Adrenal gland (tissue), 12 donors: ENCODE data around the gene DSTYK. TPM values are rescaled to one million over a fixed set of nuclear protein-coding genes. Genes with fewer than 3 reads are reported as not detected.

Experiments used
- DNase-seq, 7 donors: peaks; one replicate each; pipeline ENCODE4 v3.0.0-alpha.2; 2019 to 2020
- H3K27ac ChIP-seq, 5 donors: fragments of 200-600 bp; sonication (generic) in 4 of 5; 1 replicate in 3 of 5; 2 replicates in 2 of 5; pipeline versions ENCODE4 v1.5.1 to v1.8.0; 2016 to 2020; ENCODE audit warnings: mild to moderate bottlenecking in 1 of 5
- H3K27me3 ChIP-seq: fragments of 200-600 bp; 2 replicates; pipeline ENCODE4 v1.8.0; 2021
- H3K36me3 ChIP-seq, 2 donors: fragments of 200-600 bp; replicated peaks in 1 of 2; 1 replicate in 1 of 2; 2 replicates in 1 of 2; pipeline versions ENCODE4 v1.5.1 to v1.8.0; 2018 to 2022
- H3K4me1 ChIP-seq, 2 donors: fragments of 200-600 bp; replicated peaks in 1 of 2; 1 replicate in 1 of 2; 2 replicates in 1 of 2; pipeline versions ENCODE4 v1.5.1 to v1.8.0; 2018 to 2021
- H3K4me3 ChIP-seq, 4 donors: fragments of 200-600 bp; sonication (generic) in 3 of 4; one replicate each; pipeline ENCODE4 v1.5.1; 2016 to 2018
- H3K9me3 ChIP-seq, 3 donors: fragments of 200-600 bp; sonication (generic) in 1 of 3; replicated peaks in 1 of 3; 1 replicate in 2 of 3; 2 replicates in 1 of 3; pipeline versions ENCODE4 v1.5.1 to v1.8.0; 2016 to 2021
- POLR2A ChIP-seq, 2 donors: fragments of 450-650 bp; IDR thresholded peaks; one replicate each; pipeline ENCODE4 v1.6.1; 2017; ENCODE audit warnings: antibody characterized with exemption in 2 of 2, mild to moderate bottlenecking in 2 of 2, moderate library complexity in 1 of 2
- WGBS, 4 donors: extraction: QIAGEN DNeasy Blood & Tissue Kit in 2 of 4; methylation state at CpG; one replicate each; pipeline versions ENCODE4 v1.1.5 to v1.1.7; 2013 to 2017; 5-methylcytosine and 5-hydroxymethylcytosine counted together
- intact Hi-C, 2 donors: fragments of 100-400 bp; cut with DNase I; formaldehyde crosslinking; loops; one replicate each; pipeline versions ENCODE4 v1.14.1 to v1.15.0; 2022 to 2023
- polyA plus RNA-seq, 3 donors: library from polyadenylated mRNA; stranded (reverse); fragments of 200-250 nt in 2 of 3; fragments of 350-450 nt in 1 of 3; fragmentation: Illumina TruSeq in 1 of 3; extraction: RNeasy Lipid Tissue Mini Kit (QIAGEN cat#74804) in 1 of 3; gene quantifications; one replicate each; pipeline ENCODE4 v1.2.3, GENCODE V29; 2013 to 2014
- total RNA-seq, 9 donors: library from RNA; depleted of rRNA in 4 of 9; stranded (reverse); fragments of >200 nt in 4 of 9; fragments of 120-200 nt in 1 of 9; fragmentation: NEBNext Ultra II Directional in 1 of 9; extraction: Animal tissue kit (Norgen Biotek cat#: 25700) in 1 of 9; gene quantifications; one replicate each; pipeline versions ENCODE4 v1.1.0 to v1.2.4, GENCODE V29; 2013 to 2023
- TF ChIP-seq, protein P1 (sequence below), 6 experiments: fragments of 450-650 bp in 4 of 6; fragments of 200-600 bp in 2 of 6; sonication (generic) in 1 of 6; IDR thresholded peaks; 1 replicate in 5 of 6; 2 replicates in 1 of 6; pipeline versions ENCODE4 v1.5.1 to v1.8.0; 2016 to 2021; ENCODE audit warnings: antibody characterized with exemption in 6 of 6, mild to moderate bottlenecking in 2 of 6, moderate library complexity in 1 of 6
- donor health status: healthy with polysubstance abuse.
- donor health status: Bipolar disorder and iron deficiency.
- donor health status: DM: yes; HTN: yes; CAD: no.
- donor health status: DM: no; HTN: no; CAD: no.
- donor health status: DM: no; HTN: no; CAD: no.
- donor health status: DM: yes; HTN: yes; CAD: no.

Gene DSTYK
- total and polyA plus RNA-seq, 12 donors, result 4.4 to 22.9 (median 16.1) TPM

DNA sequence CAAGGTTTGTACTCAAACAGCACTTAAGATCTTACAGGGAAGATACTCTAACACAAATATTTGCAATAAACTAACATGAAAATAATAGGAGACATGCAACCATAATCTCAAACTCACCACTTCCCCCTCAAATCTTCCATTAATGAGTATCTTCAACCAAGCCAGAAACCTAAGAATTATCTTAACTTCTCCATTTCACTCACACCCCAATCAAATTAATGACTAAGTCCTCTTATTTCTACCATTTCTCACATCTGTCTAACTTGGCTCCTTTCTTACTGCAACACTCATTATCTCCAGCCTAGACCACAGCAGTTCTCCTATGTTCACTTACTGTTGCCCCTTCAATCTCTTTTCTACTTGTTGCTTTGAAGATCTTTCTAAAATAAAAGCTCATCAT, 100.1 kb downstream of the DSTYK start:
- TF ChIP-seq, protein P1, sequence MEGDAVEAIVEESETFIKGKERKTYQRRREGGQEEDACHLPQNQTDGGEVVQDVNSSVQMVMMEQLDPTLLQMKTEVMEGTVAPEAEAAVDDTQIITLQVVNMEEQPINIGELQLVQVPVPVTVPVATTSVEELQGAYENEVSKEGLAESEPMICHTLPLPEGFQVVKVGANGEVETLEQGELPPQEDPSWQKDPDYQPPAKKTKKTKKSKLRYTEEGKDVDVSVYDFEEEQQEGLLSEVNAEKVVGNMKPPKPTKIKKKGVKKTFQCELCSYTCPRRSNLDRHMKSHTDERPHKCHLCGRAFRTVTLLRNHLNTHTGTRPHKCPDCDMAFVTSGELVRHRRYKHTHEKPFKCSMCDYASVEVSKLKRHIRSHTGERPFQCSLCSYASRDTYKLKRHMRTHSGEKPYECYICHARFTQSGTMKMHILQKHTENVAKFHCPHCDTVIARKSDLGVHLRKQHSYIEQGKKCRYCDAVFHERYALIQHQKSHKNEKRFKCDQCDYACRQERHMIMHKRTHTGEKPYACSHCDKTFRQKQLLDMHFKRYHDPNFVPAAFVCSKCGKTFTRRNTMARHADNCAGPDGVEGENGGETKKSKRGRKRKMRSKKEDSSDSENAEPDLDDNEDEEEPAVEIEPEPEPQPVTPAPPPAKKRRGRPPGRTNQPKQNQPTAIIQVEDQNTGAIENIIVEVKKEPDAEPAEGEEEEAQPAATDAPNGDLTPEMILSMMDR (IDR thresholded peaks at IDR 0.05), result no peak
- TF ChIP-seq POLR2A (IDR thresholded peaks at IDR 0.05), result no peak

DNA sequence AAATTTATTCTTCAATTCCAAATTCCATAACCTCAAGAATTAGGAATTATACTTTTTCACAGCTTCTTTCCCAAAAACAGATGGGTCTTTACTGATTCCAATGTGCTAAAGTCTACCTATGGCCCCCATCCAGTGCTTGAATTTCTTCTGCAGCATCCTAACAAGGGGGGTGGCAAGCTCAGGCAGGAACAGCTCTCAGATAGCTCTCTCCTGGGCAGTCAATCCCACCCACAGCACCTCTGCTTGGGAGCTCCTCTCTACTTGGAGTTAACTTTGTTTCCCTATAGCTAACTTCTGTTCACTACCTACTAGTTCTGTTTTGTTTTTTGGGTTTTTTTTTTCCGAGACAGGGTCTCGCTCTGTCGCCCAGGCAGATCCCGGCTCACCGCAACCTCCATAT, 101.8 kb downstream of the DSTYK start:
- WGBS, 4 donors, result 88 to 98% (median 93%) methylated on average over 5 of the region's 5 CpGs
- intact Hi-C loops, result no loop called here
- TF ChIP-seq, protein P1 (IDR thresholded peaks at IDR 0.05), result no peak
- TF ChIP-seq POLR2A (IDR thresholded peaks at IDR 0.05), result no peak
- H3K4me3 ChIP-seq, result no peak overlapping the region
- H3K27me3 ChIP-seq, result no peaks in the 10 kb centered on the region
- peaks cover 0 to 50% of the 10 kb centered on the region in 2 donors for H3K36me3 ChIP-seq
- H3K4me1 ChIP-seq, result no peaks in the 10 kb centered on the region
- H3K9me3 ChIP-seq, result no peaks in the 10 kb centered on the region
- no peak for DNase-seq
- H3K27ac ChIP-seq, result no peak overlapping the region

More for the DNA sequence above, 100.1 kb downstream of the DSTYK start:
- H3K4me3 ChIP-seq, result no peak overlapping the region
- intact Hi-C loops, result no loop called here
- no peaks in the 10 kb centered on the region for H3K9me3 ChIP-seq
- no peaks in the 10 kb centered on the region for H3K4me1 ChIP-seq
- H3K27me3 ChIP-seq, result no peaks in the 10 kb centered on the region
- no peak overlapping the region for H3K27ac ChIP-seq
- DNase-seq, result no peak
- peaks cover 0 to 42% of the 10 kb centered on the region in 2 donors for H3K36me3 ChIP-seq

DNA sequence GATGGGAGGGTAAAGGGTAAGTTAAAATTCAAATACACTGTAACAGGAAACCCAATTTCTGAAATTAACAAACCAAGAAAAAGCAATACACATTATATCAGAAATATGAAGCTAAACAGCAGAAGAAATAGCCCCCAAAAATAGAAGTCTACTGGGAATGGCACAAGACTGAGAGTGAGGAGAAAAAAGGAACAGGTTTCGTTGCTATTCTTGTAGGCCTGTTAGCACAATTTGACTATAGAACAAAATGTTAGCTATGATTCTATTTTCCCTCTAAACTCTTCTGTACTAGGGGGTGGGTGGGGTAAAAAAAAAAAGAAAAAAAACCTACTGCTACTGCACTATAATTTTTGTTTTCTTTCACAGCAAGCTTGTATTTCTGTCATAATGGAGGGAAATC, 102.2 kb downstream of the DSTYK start:
- Histone ChIP-seq H3K9me3 (no peaks in the 10 kb centered on the region), H3K4me3 (no peak overlapping the region), H3K27me3 (no peaks in the 10 kb centered on the region), H3K27ac (no peak overlapping the region), H3K36me3 (peaks cover 0 to 50% of the 10 kb centered on the region in 2 donors), H3K4me1 (no peaks in the 10 kb centered on the region)
- no peak for TF ChIP-seq POLR2A (IDR thresholded peaks at IDR 0.05)
- TF ChIP-seq, protein P1 (IDR thresholded peaks at IDR 0.05), result no peak
- DNase-seq, result no peak
- intact Hi-C loops, result no loop called here
- 86 to 98% (median 93%) methylated on average over 1 of the region's 1 CpG for WGBS, 4 donors

DNA sequence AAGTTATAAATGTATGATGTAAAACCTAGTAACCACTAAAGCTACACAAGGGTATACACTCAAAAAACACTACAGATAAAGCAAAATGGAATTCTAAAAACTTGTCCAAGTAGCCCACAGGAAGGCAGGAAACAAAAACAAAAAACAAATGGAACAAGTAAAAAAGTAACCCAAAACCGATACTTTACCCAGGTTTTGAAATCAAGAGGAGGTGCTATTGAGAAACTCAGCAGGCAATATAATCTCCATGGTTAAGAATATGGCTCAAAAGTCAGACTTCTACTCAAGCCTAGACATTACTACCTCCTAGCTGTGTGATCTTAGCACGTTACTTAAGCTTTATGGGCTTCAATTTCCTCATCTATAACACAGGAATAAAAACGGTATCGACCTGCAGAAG, 103.0 kb downstream of the DSTYK start:
- peaks cover 0 to 46% of the 10 kb centered on the region in 2 donors for H3K36me3 ChIP-seq
- intact Hi-C loops, result no loop called here
- 82 to 90% (median 89%) methylated on average over 4 of the region's 4 CpGs for WGBS, 4 donors

More for the DNA sequence above, 103.0 kb downstream of the DSTYK start:
- H3K4me1 ChIP-seq, result peaks cover 0 to 1% of the 10 kb centered on the region in 2 donors
- TF ChIP-seq, protein P1 (IDR thresholded peaks at IDR 0.05), result no peak
- TF ChIP-seq POLR2A (IDR thresholded peaks at IDR 0.05), result no peak
- no peaks in the 10 kb centered on the region for H3K27me3 ChIP-seq
- DNase-seq, result no peak
- no peak overlapping the region for H3K4me3 ChIP-seq
- H3K9me3 ChIP-seq, result no peaks in the 10 kb centered on the region
- no peak overlapping the region for H3K27ac ChIP-seq
